Spleen (tissue), 11 donors: ENCODE results near the gene GPR107. TPM values are rescaled to one million over a fixed set of nuclear protein-coding genes. Genes with fewer than 3 reads are reported as not detected.

ENCODE experiments used
- DNase-seq: peaks from one replicate; pipeline ENCODE4 v3.0.0-alpha.2; 2020
- H3K27ac ChIP-seq, 8 donors: fragments of 200-600 bp; sonication (generic) in 7 of 8; 1 replicate in 4 of 8; 2 replicates in 4 of 8; pipeline versions ENCODE4 v1.5.0 to v1.8.0; 2016 to 2021; ENCODE audit warnings: inconsistent platforms in 4 of 8, mild to moderate bottlenecking in 4 of 8, moderate library complexity in 1 of 8
- H3K27me3 ChIP-seq, 7 donors: fragments of 200-600 bp; sonication (generic) in 6 of 7; replicated peaks in 1 of 7; 1 replicate in 4 of 7; 2 replicates in 3 of 7; pipeline versions ENCODE4 v1.5.0 to v1.8.0; 2016 to 2021; ENCODE audit warnings: inconsistent platforms in 3 of 7, mild to moderate bottlenecking in 1 of 7
- H3K36me3 ChIP-seq, 6 donors: fragments of 200-600 bp; sonication (generic) in 5 of 6; 1 replicate in 4 of 6; 2 replicates in 2 of 6; pipeline versions ENCODE4 v1.5.0 to v1.8.0; 2016 to 2021; ENCODE audit warnings: inconsistent platforms in 2 of 6
- H3K4me1 ChIP-seq, 6 donors: fragments of 200-600 bp; sonication (generic) in 5 of 6; 1 replicate in 3 of 6; 2 replicates in 3 of 6; pipeline versions ENCODE4 v1.5.0 to v1.8.0; 2016 to 2021; ENCODE audit warnings: inconsistent platforms in 3 of 6
- H3K4me3 ChIP-seq, 8 donors: fragments of 200-600 bp; sonication (generic) in 7 of 8; 1 replicate in 4 of 8; 2 replicates in 4 of 8; pipeline versions ENCODE4 v1.5.0 to v1.8.0; 2016 to 2021; ENCODE audit warnings: inconsistent platforms in 4 of 8, mild to moderate bottlenecking in 4 of 8, moderate library complexity in 2 of 8
- H3K9me3 ChIP-seq, 8 donors: fragments of 200-600 bp; sonication (generic) in 7 of 8; 1 replicate in 4 of 8; 2 replicates in 4 of 8; pipeline versions ENCODE4 v1.5.0 to v1.8.0; 2016 to 2021; ENCODE audit warnings: inconsistent platforms in 4 of 8
- POLR2A ChIP-seq, 3 donors: fragments of 450-650 bp; IDR thresholded peaks; one replicate each; pipeline ENCODE4 v1.5.1; 2017; ENCODE audit warnings: antibody characterized with exemption in 3 of 3, mild to moderate bottlenecking in 1 of 3
- POLR2AphosphoS5 ChIP-seq, 3 donors: sonication (generic); formaldehyde crosslinking; IDR thresholded peaks; one replicate each; pipeline ENCODE4 v1.5.1; 2017; ENCODE audit warnings: antibody characterized with exemption in 3 of 3
- WGBS, 5 donors: extraction: QIAGEN DNeasy Blood & Tissue Kit in 3 of 5; methylation state at CpG; one replicate each; pipeline versions ENCODE4 v1.1.5 to v1.1.7; 2013 to 2018; 5-methylcytosine and 5-hydroxymethylcytosine counted together
- intact Hi-C: fragments of 100-400 bp; cut with DNase I; formaldehyde crosslinking; loops from one replicate; pipeline ENCODE4 v1.15.0; 2023; ENCODE audit warnings: low total_unique reads
- polyA plus RNA-seq, 3 donors: library from polyadenylated mRNA; stranded (reverse); fragments of 200-250 nt; gene quantifications; one replicate each; pipeline ENCODE4 v1.2.1, GENCODE V29; 2013
- total RNA-seq, 7 donors: library from RNA; depleted of rRNA in 3 of 7; stranded (reverse); fragments of >200 nt in 3 of 7; fragmentation: NEBNext Ultra II Directional in 4 of 7; extraction: Animal tissue kit (Norgen Biotek cat#: 25700) in 4 of 7; gene quantifications; one replicate each; pipeline versions ENCODE4 v1.1.0 to v1.2.1, GENCODE V29; 2016 to 2021
- TF ChIP-seq, protein P1 (sequence below), 11 experiments: fragments of 200-600 bp in 7 of 11; fragments of 450-650 bp in 4 of 11; sonication (generic) in 4 of 11; IDR thresholded peaks in 8 of 11; conservative IDR thresholded peaks in 3 of 11; 1 replicate in 7 of 11; 2 replicates in 4 of 11; pipeline versions ENCODE4 v1.4.0 to v1.8.0; 2016 to 2021; ENCODE audit warnings: antibody characterized with exemption in 11 of 11, inconsistent platforms in 4 of 11, mild to moderate bottlenecking in 1 of 11
- donor health status: healthy with polysubstance abuse.
- donor health status: DM: no; HTN: no; CAD: no; lungs with moderate emphysema.
- donor health status: DM: no; HTN: no; CAD: no.
- donor health status: Bipolar disorder and iron deficiency.
- donor health status: healthy.
- donor health status: DM: no; HTN: no; CAD: no.
- donor health status: DM: yes; HTN: yes; CAD: no.

GPR107 gene
- total and polyA plus RNA-seq, 10 donors, result 3.9 to 42.8 (median 28.3) TPM

DNA sequence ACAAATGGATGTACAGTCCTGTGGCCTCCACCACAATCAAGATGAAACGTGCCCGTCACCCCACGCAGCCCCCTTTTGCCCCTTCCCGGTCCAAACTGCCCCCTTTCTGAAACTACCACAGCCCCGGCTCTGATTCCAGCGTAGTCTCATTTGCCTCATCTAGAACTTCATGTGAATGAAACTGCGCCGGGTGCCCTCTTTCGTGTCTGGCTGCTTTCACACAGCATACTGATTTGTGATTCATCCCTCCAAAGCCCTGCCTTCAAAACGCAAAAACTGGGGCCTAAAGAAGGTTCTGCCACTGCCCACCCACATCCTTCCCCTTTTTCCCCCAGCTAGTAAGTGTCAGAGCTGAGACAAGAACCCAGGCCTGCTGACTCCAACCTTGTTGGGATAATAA is 87.0 kb downstream of the GPR107 start:
- no peak for DNase-seq
- no peak for TF ChIP-seq POLR2A (IDR thresholded peaks at IDR 0.05)
- TF ChIP-seq, protein P1, sequence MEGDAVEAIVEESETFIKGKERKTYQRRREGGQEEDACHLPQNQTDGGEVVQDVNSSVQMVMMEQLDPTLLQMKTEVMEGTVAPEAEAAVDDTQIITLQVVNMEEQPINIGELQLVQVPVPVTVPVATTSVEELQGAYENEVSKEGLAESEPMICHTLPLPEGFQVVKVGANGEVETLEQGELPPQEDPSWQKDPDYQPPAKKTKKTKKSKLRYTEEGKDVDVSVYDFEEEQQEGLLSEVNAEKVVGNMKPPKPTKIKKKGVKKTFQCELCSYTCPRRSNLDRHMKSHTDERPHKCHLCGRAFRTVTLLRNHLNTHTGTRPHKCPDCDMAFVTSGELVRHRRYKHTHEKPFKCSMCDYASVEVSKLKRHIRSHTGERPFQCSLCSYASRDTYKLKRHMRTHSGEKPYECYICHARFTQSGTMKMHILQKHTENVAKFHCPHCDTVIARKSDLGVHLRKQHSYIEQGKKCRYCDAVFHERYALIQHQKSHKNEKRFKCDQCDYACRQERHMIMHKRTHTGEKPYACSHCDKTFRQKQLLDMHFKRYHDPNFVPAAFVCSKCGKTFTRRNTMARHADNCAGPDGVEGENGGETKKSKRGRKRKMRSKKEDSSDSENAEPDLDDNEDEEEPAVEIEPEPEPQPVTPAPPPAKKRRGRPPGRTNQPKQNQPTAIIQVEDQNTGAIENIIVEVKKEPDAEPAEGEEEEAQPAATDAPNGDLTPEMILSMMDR (IDR thresholded peaks at IDR 0.05 in 8 of 11, conservative IDR thresholded peaks at IDR 0.05 in 3 of 11), result no peak
- no peak for TF ChIP-seq POLR2AphosphoS5 (IDR thresholded peaks at IDR 0.05)
- H3K4me3 ChIP-seq, result no peak overlapping the region
- no peaks in the 10 kb centered on the region for H3K9me3 ChIP-seq
- H3K4me1 ChIP-seq, result peaks cover 0 to 60% (median 4%) of the 10 kb centered on the region in 6 donors
- H3K27me3 ChIP-seq, result peaks cover 0 to 27% (median 6%) of the 10 kb centered on the region in 7 donors
- intact Hi-C loops, result no loop called here
- H3K27ac ChIP-seq, result no peak overlapping the region
- H3K36me3 ChIP-seq, result peaks cover 0 to 21% (median 1%) of the 10 kb centered on the region in 6 donors
- WGBS, 5 donors, result 45 to 58% (median 49%) methylated on average over 10 of the region's 10 CpGs

GRCh38 chr9:130142056-130142455 is 88.3 kb downstream of the GPR107 start:
- DNase-seq, result no peak
- Histone ChIP-seq H3K4me3 (no peak overlapping the region), H3K27ac (no peak overlapping the region), H3K27me3 (peaks cover 0 to 40% (median 6%) of the 10 kb centered on the region in 7 donors), H3K4me1 (peaks cover 0 to 51% (median 4%) of the 10 kb centered on the region in 6 donors), H3K36me3 (peaks cover 0 to 7% (median 0%) of the 10 kb centered on the region in 6 donors), H3K9me3 (no peaks in the 10 kb centered on the region)
- no peak for TF ChIP-seq POLR2A (IDR thresholded peaks at IDR 0.05)
- TF ChIP-seq, protein P1 (IDR thresholded peaks at IDR 0.05 in 8 of 11, conservative IDR thresholded peaks at IDR 0.05 in 3 of 11), result no peak
- TF ChIP-seq POLR2AphosphoS5 (IDR thresholded peaks at IDR 0.05), result no peak
- WGBS, 5 donors, result 71 to 81% (median 78%) methylated on average over 8 to 12 of the region's 12 CpGs
- intact Hi-C loops, result no loop called here

GRCh38 chr9:130142641-130143040 is 88.9 kb downstream of the GPR107 start:
- Histone ChIP-seq H3K9me3 (no peaks in the 10 kb centered on the region), H3K4me1 (peaks cover 0 to 45% (median 4%) of the 10 kb centered on the region in 6 donors), H3K27ac (no peak overlapping the region), H3K36me3 (peaks cover 0 to 1% (median 0%) of the 10 kb centered on the region in 6 donors), H3K4me3 (no peak overlapping the region), H3K27me3 (peaks cover 0 to 45% (median 6%) of the 10 kb centered on the region in 7 donors)
- intact Hi-C loops, result no loop called here
- 83 to 92% (median 88%) methylated on average over 6 of the region's 6 CpGs for WGBS, 5 donors
- TF ChIP-seq, protein P1 (IDR thresholded peaks at IDR 0.05 in 8 of 11, conservative IDR thresholded peaks at IDR 0.05 in 3 of 11), result no peak
- TF ChIP-seq POLR2A (IDR thresholded peaks at IDR 0.05) (no peak), POLR2AphosphoS5 (IDR thresholded peaks at IDR 0.05) (no peak)
- no peak for DNase-seq

DNA sequence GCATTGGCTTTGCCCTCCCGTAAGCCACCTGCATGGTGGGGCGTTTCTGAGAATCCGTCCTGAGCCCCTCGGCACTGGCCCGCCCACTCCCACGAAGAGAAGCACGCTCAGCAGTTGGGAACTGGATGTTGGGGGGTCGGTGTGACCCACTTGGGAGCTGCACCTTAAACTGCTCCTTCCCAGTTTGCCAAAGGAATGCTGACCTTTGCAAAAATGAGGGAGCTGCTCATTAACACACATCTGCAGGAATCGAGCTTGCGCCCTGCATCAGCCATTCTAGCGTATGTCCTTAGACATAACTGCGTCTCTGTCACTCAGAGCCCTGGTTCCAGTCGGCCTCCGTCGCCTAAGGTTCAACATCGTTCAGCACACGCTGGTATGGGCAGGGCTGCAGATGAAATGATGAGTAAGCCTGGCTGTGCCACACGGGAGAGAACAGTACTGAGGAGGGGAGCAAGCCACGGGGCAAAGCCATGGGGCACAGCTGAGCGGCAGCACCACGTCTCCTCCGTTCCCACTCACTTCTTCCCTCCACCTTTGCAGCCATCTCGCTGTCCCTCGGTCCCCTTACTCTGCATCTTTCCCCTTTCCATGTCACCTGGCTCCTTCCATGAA is 89.7 kb downstream of the GPR107 start:
- H3K4me1 ChIP-seq, result peaks cover 0 to 37% (median 4%) of the 10 kb centered on the region in 6 donors
- H3K27me3 ChIP-seq, result peaks cover 0 to 45% (median 6%) of the 10 kb centered on the region in 7 donors
- no peaks in the 10 kb centered on the region for H3K36me3 ChIP-seq
- H3K4me3 ChIP-seq, result no peak overlapping the region
- intact Hi-C loops, result no loop called here
- H3K9me3 ChIP-seq, result no peaks in the 10 kb centered on the region
- DNase-seq, result no peak
- WGBS, 5 donors, result 75 to 84% (median 79%) methylated on average over 24 of the region's 24 CpGs
- no peak overlapping the region for H3K27ac ChIP-seq
- TF ChIP-seq POLR2A (IDR thresholded peaks at IDR 0.05) (no peak), POLR2AphosphoS5 (IDR thresholded peaks at IDR 0.05) (no peak)
- TF ChIP-seq, protein P1 (IDR thresholded peaks at IDR 0.05 in 8 of 11, conservative IDR thresholded peaks at IDR 0.05 in 3 of 11), result no peak
